ENCODE measurements around the gene MLXIP. TPM values are rescaled to one million over a fixed set of nuclear protein-coding genes. Genes with fewer than 3 reads are reported as not detected.

MLXIP gene
- polyA plus RNA-seq, 1 donor from 2014 or later = 9.2 TPM

- Histone ChIP-seq H3K36me3 (ENCODE audit: insufficient read depth, low read length) (no peaks in the 10 kb centered on the region), H3K4me2 (ENCODE audit: low read length) (no peak overlapping the region), H3K9ac (ENCODE audit: low read length) (no peak overlapping the region)
Observed at GRCh38 chr12:122067548-122067947, 11.0 kb upstream of the MLXIP start.

GRCh38 chr12:122067966-122068365 lies 10.6 kb upstream of the MLXIP start:
- Histone ChIP-seq H3K36me3 (ENCODE audit: insufficient read depth, low read length) (no peaks in the 10 kb centered on the region), H3K9me2 (ENCODE audit: insufficient read depth, low read length) (no peaks in the 10 kb centered on the region), H2AFZ (ENCODE audit: low read depth, low read length) (no peak overlapping the region), H4K20me1 (ENCODE audit: insufficient read depth) (no peaks in the 10 kb centered on the region), H3K4me3 (ENCODE audit: low read length) (no peak overlapping the region), H3F3A (ENCODE audit: insufficient read depth, low read length, poor library complexity, severe bottlenecking) (no peaks in the 10 kb centered on the region), H3K79me2 (replicated peaks; ENCODE audit: insufficient read depth, low read length) (no peaks in the 10 kb centered on the region), H3K27me3 (ENCODE audit: insufficient read depth, low read depth, low read length) (no peaks in the 10 kb centered on the region), H3K27ac (ENCODE audit: low read length) (no peak overlapping the region), H3K9ac (ENCODE audit: low read length) (no peak overlapping the region), H3K4me2 (ENCODE audit: low read length) (no peak overlapping the region), H3K9me3 (ENCODE audit: low read length) (no peaks in the 10 kb centered on the region)
- no peak for TF ChIP-seq CTCF (IDR thresholded peaks at IDR 0.05; ENCODE audit: poor library complexity, severe bottlenecking)
- no peak for TF ChIP-seq EZH2 (IDR thresholded peaks at IDR 0.05; ENCODE audit: borderline replicate concordance, insufficient read depth, low read length, poor library complexity, severe bottlenecking)
- no peak for TF ChIP-seq EP300 (conservative IDR thresholded peaks at IDR 0.05; ENCODE audit: poor library complexity, severe bottlenecking)
- no peak for TF ChIP-seq TAF1 (IDR thresholded peaks at IDR 0.05; ENCODE audit: low read depth)
- no peak for TF ChIP-seq RAD21 (conservative IDR thresholded peaks at IDR 0.05)
- no peak for TF ChIP-seq MXI1 (conservative IDR thresholded peaks at IDR 0.05; ENCODE audit: poor library complexity, severe bottlenecking)
- TF ChIP-seq, protein P1, sequence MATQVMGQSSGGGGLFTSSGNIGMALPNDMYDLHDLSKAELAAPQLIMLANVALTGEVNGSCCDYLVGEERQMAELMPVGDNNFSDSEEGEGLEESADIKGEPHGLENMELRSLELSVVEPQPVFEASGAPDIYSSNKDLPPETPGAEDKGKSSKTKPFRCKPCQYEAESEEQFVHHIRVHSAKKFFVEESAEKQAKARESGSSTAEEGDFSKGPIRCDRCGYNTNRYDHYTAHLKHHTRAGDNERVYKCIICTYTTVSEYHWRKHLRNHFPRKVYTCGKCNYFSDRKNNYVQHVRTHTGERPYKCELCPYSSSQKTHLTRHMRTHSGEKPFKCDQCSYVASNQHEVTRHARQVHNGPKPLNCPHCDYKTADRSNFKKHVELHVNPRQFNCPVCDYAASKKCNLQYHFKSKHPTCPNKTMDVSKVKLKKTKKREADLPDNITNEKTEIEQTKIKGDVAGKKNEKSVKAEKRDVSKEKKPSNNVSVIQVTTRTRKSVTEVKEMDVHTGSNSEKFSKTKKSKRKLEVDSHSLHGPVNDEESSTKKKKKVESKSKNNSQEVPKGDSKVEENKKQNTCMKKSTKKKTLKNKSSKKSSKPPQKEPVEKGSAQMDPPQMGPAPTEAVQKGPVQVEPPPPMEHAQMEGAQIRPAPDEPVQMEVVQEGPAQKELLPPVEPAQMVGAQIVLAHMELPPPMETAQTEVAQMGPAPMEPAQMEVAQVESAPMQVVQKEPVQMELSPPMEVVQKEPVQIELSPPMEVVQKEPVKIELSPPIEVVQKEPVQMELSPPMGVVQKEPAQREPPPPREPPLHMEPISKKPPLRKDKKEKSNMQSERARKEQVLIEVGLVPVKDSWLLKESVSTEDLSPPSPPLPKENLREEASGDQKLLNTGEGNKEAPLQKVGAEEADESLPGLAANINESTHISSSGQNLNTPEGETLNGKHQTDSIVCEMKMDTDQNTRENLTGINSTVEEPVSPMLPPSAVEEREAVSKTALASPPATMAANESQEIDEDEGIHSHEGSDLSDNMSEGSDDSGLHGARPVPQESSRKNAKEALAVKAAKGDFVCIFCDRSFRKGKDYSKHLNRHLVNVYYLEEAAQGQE (IDR thresholded peaks at IDR 0.05; ENCODE audit: borderline replicate concordance) = no peak
- TF ChIP-seq SMC3 (conservative IDR thresholded peaks at IDR 0.05; ENCODE audit: poor library complexity) = no peak
- no peak for TF ChIP-seq POLR2AphosphoS5 (IDR thresholded peaks at IDR 0.05)

More at GRCh38 chr12:122067548-122067947, 11.0 kb upstream of the MLXIP start:
- Histone ChIP-seq H3K27ac (ENCODE audit: low read length) (no peak overlapping the region), H2AFZ (ENCODE audit: low read depth, low read length) (no peak overlapping the region), H3K9me2 (ENCODE audit: insufficient read depth, low read length) (no peaks in the 10 kb centered on the region), H3K27me3 (ENCODE audit: insufficient read depth, low read depth, low read length) (no peaks in the 10 kb centered on the region), H3K9me3 (ENCODE audit: low read length) (no peaks in the 10 kb centered on the region), H3F3A (ENCODE audit: insufficient read depth, low read length, poor library complexity, severe bottlenecking) (no peaks in the 10 kb centered on the region), H3K79me2 (replicated peaks; ENCODE audit: insufficient read depth, low read length) (no peaks in the 10 kb centered on the region), H3K4me3 (ENCODE audit: low read length) (no peak overlapping the region), H4K20me1 (ENCODE audit: insufficient read depth) (no peaks in the 10 kb centered on the region)
- TF ChIP-seq EP300 (conservative IDR thresholded peaks at IDR 0.05; ENCODE audit: poor library complexity, severe bottlenecking) = no peak
- TF ChIP-seq POLR2AphosphoS5 (IDR thresholded peaks at IDR 0.05) = no peak
- TF ChIP-seq TAF1 (IDR thresholded peaks at IDR 0.05; ENCODE audit: low read depth) = no peak
- no peak for TF ChIP-seq MXI1 (conservative IDR thresholded peaks at IDR 0.05; ENCODE audit: poor library complexity, severe bottlenecking)
- no peak for TF ChIP-seq RAD21 (conservative IDR thresholded peaks at IDR 0.05)
- TF ChIP-seq, protein P1 (IDR thresholded peaks at IDR 0.05; ENCODE audit: borderline replicate concordance) = no peak
- no peak for TF ChIP-seq SMC3 (conservative IDR thresholded peaks at IDR 0.05; ENCODE audit: poor library complexity)
- no peak for TF ChIP-seq EZH2 (IDR thresholded peaks at IDR 0.05; ENCODE audit: borderline replicate concordance, insufficient read depth, low read length, poor library complexity, severe bottlenecking)
- no peak for TF ChIP-seq CTCF (IDR thresholded peaks at IDR 0.05; ENCODE audit: poor library complexity, severe bottlenecking)

Measured in neural cell (in vitro differentiated cells).